Endothelial cell of umbilical vein (primary cell): Measurements from ENCODE around the gene PPP1R8. TPM values are rescaled to one million over a fixed set of nuclear protein-coding genes. Genes with fewer than 3 reads are reported as not detected.

Source experiments
- BruUV-seq: library from RNA; stranded (reverse); fragments of 400-500 nt; replicated peaks from 2 replicates; lab custom pipeline; 2021; lab: Mats Ljungman, UMichigan
- CTCF ChIA-PET: fragments of 300-600, 350-600 bp; sonication (Branson Sonifier 250); formaldehyde crosslinking; loops from one replicate; lab custom pipeline; 2021; ENCODE audit warnings: antibody characterized with exemption, inconsistent platforms; lab: Charles Lee
- POLR2A ChIA-PET: fragments of 300-600, 350-600 bp; sonication (Branson Sonifier 250); formaldehyde crosslinking; loops from one replicate; lab custom pipeline; 2021; ENCODE audit warnings: antibody characterized with exemption, inconsistent platforms; lab: Charles Lee
- DNase-seq: peaks from one replicate; pipeline ENCODE4 v3.0.0-alpha.2; 2011; ENCODE audit warnings: low read depth, low spot score
- FAIRE-seq: peaks from 2 replicates; lab custom pipeline; 2011; peaks lifted over from hg19 to GRCh38; lab: Jason Lieb, UNC
- H2AFZ ChIP-seq: 2 replicates; pipeline ENCODE4 v1.6.0; 2012; ENCODE audit warnings: low read depth, low read length, control low read depth, inconsistent platforms
- H3K27ac ChIP-seq: 2 replicates; pipeline ENCODE4 v1.5.1; 2011; ENCODE audit warnings: low read depth, mild to moderate bottlenecking, control low read depth, low read length, moderate library complexity; ENCODE audit not compliant: insufficient read depth
- H3K27me3 ChIP-seq, 2 experiments: 2 replicates each; pipeline versions ENCODE4 v1.6.0 to v1.6.1; 2011; ENCODE audit warnings: low read length in 2 of 2, mixed read lengths in 1 of 2; ENCODE audit not compliant: control insufficient read depth in 2 of 2, insufficient read depth in 2 of 2
- H3K36me3 ChIP-seq, 2 experiments: 2 replicates in 1 of 2; 3 replicates in 1 of 2; pipeline ENCODE4 v1.5.1; 2011; ENCODE audit warnings: low read length in 2 of 2, mild to moderate bottlenecking in 1 of 2, moderate library complexity in 1 of 2; ENCODE audit not compliant: control insufficient read depth in 2 of 2, insufficient read depth in 2 of 2; ENCODE audit errors: extremely low read depth in 1 of 2
- H3K4me1 ChIP-seq: 3 replicates; pipeline ENCODE4 v1.5.1; 2011; ENCODE audit warnings: mild to moderate bottlenecking, low read length; ENCODE audit not compliant: control insufficient read depth, insufficient read depth; ENCODE audit errors: extremely low read depth
- H3K4me2 ChIP-seq: 2 replicates; pipeline ENCODE4 v1.6.1; 2011; ENCODE audit warnings: low read length, control low read depth, mixed read lengths; ENCODE audit not compliant: insufficient read depth
- H3K4me3 ChIP-seq, 3 experiments: fragments of 200-600 bp in 1 of 3; sonication (generic), shearing (Covaris generic) in 1 of 3; replicated peaks in 1 of 3; 2 replicates each; pipeline ENCODE4 v1.5.1; 2011 to 2016; ENCODE audit warnings: control low read depth in 3 of 3, low read length in 3 of 3, mild to moderate bottlenecking in 2 of 3, inconsistent platforms in 1 of 3, low read depth in 1 of 3, moderate library complexity in 1 of 3; ENCODE audit not compliant: insufficient read depth in 1 of 3
- H3K79me2 ChIP-seq: 2 replicates; pipeline ENCODE4 v1.6.0; 2012; ENCODE audit warnings: low read length, inconsistent platforms; ENCODE audit not compliant: control insufficient read depth, insufficient read depth
- H3K9ac ChIP-seq: replicated peaks from 2 replicates; pipeline ENCODE3; 2011; ENCODE audit warnings: low read length, control low read depth; ENCODE audit not compliant: insufficient read depth; ENCODE audit errors: extremely low read depth
- H3K9me1 ChIP-seq: replicated peaks from 3 replicates; pipeline ENCODE4 v1.6.0; 2011; ENCODE audit warnings: mild to moderate bottlenecking, low read length; ENCODE audit not compliant: control insufficient read depth, insufficient read depth; ENCODE audit errors: extremely low read depth
- H3K9me3 ChIP-seq: replicated peaks from 2 replicates; pipeline ENCODE4 v1.5.1; 2012; ENCODE audit warnings: low read length, inconsistent platforms; ENCODE audit not compliant: control insufficient read depth, insufficient read depth
- H4K20me1 ChIP-seq: replicated peaks from 2 replicates; pipeline ENCODE3; 2011; ENCODE audit warnings: mild to moderate bottlenecking, low read length; ENCODE audit not compliant: control insufficient read depth, insufficient read depth; ENCODE audit errors: extremely low read depth
- EZH2 ChIP-seq: IDR thresholded peaks from 2 replicates; pipeline ENCODE4 v1.6.1; 2012; ENCODE audit warnings: borderline replicate concordance, low read depth, mild to moderate bottlenecking, moderate library complexity, low read length, inconsistent platforms; ENCODE audit not compliant: severe bottlenecking
- FOS ChIP-seq: IDR thresholded peaks from 2 replicates; pipeline ENCODE4 v1.6.1; 2011; ENCODE audit warnings: mild to moderate bottlenecking, low read length, moderate library complexity, borderline replicate concordance; ENCODE audit not compliant: insufficient read depth
- JUN ChIP-seq: IDR thresholded peaks from 2 replicates; pipeline ENCODE4 v1.6.1; 2011; ENCODE audit warnings: borderline replicate concordance, low read depth; ENCODE audit not compliant: insufficient read length, insufficient read depth
- POLR2AphosphoS5 ChIP-seq: IDR thresholded peaks from 2 replicates; pipeline ENCODE4 v1.6.1; 2012; ENCODE audit warnings: low read depth, mild to moderate bottlenecking, control low read depth, low read length, moderate library complexity; ENCODE audit not compliant: insufficient read depth
- dilution Hi-C: fragments of 300-500 bp; cut with MboI; formaldehyde crosslinking; loops from one replicate; pipeline ENCODE4 v1.15.0; 2019; ENCODE audit warnings: low sequenced_read_pairs; ENCODE audit not compliant: extremely low pct_ligation_motif_present
- intact Hi-C: fragments of 100-400 bp; cut with micrococcal nuclease; formaldehyde crosslinking; loops from one replicate; pipeline ENCODE4 v1.10.0; 2022
- polyA plus RNA-seq, 4 experiments: library from polyadenylated mRNA; depleted of rRNA in 3 of 4; stranded (reverse) in 3 of 4; unstranded in 1 of 4; fragments of >200 nt; gene quantifications; 2 replicates each; pipeline versions ENCODE4 v1.2.1 to v1.2.3, GENCODE V29; 2011 to 2012; ENCODE audit warnings: missing spikeins in 1 of 4
- total RNA-seq: library from RNA; stranded (reverse); gene quantifications from 2 replicates; pipeline ENCODE4 v1.2.3, GENCODE V29; 2021
- TF ChIP-seq, protein P1 (sequence below): IDR thresholded peaks from 2 replicates; pipeline ENCODE4 v1.6.1; 2011; ENCODE audit not compliant: insufficient read depth, insufficient read length
- TF ChIP-seq, protein P2 (sequence below), 2 donors: IDR thresholded peaks; 1 replicate in 1 of 2; 2 replicates in 1 of 2; pipeline ENCODE4 v1.5.1; 2011; ENCODE audit warnings: low read length in 2 of 2, mild to moderate bottlenecking in 2 of 2, moderate library complexity in 2 of 2, control low read depth in 1 of 2, inconsistent platforms in 1 of 2, low read depth in 1 of 2; ENCODE audit not compliant: insufficient read depth in 1 of 2; ENCODE audit errors: extremely low read depth in 1 of 2

PPP1R8 gene
- total and polyA plus RNA-seq, 2 donors (not counting 3 experiments of a cell fraction or from before 2014, with no cell fraction given): 39.0 to 48.5 TPM

DNA sequence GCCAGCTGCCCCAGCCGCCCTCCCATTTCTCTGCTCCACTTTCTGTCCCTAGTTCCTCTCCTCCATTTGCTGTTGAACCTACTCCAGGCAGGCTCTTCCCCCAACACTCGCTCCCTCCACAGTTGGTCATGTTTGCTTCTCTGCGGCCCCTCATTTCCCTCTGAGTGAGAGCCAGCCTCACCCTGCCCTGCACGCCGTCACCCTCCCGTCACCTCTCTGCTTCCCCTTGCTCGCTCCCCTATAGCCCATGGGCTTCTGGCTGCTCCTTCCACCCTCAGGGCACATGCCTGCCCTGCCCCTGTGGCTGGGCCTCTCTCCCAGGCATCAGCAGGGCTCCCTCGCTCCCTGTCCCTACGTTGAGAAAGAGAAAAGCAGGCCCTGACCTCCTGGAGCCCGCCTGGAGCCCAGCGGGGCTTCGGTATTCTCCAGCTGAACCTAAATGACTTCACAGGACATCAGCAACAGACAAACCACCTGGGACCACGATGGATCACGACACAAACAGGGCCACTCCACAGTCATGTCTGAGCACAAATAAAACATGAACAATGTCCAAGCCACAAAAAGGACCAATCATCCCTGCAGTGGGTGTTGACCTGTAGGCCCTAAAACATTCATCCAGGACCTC, 28.5 kb downstream of the PPP1R8 start:
- FAIRE-seq: no peak
- DNase-seq: no peak
- H4K20me1 ChIP-seq: no peaks in the 10 kb centered on the region
- H3K36me3 ChIP-seq: no peaks in the 10 kb centered on the region
- H3K4me3 ChIP-seq: no peak overlapping the region
- CTCF ChIA-PET: interaction anchor here (1.3 to 3.9 kb wide), 7 partner anchors 8 to 744 kb away, joined by 3 to 99 read pairs (median 8); partner anchors contain the start of gene THEMIS2
- H3K4me2 ChIP-seq: no peak overlapping the region
- dilution Hi-C loops: no loop called here
- BruUV-seq: no TSS peak
- H3K9me3 ChIP-seq: no peaks in the 10 kb centered on the region
- intact Hi-C loops: loop anchor here (1.0 kb wide), 4 partner anchors 101 to 350 kb away; partner anchors contain the start of gene EYA3
- TF ChIP-seq JUN (no peak), FOS (no peak), POLR2AphosphoS5 (no peak), EZH2 (no peak)
- TF ChIP-seq, protein P1, sequence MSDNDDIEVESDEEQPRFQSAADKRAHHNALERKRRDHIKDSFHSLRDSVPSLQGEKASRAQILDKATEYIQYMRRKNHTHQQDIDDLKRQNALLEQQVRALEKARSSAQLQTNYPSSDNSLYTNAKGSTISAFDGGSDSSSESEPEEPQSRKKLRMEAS: no peak
- TF ChIP-seq, protein P2, sequence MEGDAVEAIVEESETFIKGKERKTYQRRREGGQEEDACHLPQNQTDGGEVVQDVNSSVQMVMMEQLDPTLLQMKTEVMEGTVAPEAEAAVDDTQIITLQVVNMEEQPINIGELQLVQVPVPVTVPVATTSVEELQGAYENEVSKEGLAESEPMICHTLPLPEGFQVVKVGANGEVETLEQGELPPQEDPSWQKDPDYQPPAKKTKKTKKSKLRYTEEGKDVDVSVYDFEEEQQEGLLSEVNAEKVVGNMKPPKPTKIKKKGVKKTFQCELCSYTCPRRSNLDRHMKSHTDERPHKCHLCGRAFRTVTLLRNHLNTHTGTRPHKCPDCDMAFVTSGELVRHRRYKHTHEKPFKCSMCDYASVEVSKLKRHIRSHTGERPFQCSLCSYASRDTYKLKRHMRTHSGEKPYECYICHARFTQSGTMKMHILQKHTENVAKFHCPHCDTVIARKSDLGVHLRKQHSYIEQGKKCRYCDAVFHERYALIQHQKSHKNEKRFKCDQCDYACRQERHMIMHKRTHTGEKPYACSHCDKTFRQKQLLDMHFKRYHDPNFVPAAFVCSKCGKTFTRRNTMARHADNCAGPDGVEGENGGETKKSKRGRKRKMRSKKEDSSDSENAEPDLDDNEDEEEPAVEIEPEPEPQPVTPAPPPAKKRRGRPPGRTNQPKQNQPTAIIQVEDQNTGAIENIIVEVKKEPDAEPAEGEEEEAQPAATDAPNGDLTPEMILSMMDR (IDR thresholded peaks at IDR 0.05; ENCODE audit: extremely low read depth in 1 of 2, insufficient read depth in 1 of 2, low read depth in 1 of 2, low read length in 2 of 2): no peak
- no peak overlapping the region for H2AFZ ChIP-seq
- H3K27me3 ChIP-seq: no peaks in the 10 kb centered on the region
- H3K9me1 ChIP-seq: no peaks in the 10 kb centered on the region
- H3K27ac ChIP-seq: no peak overlapping the region
- POLR2A ChIA-PET: no interaction called here
- H3K9ac ChIP-seq: no peak overlapping the region
- peaks cover 4% of the 10 kb centered on the region for H3K4me1 ChIP-seq
- H3K79me2 ChIP-seq: no peaks in the 10 kb centered on the region
